ENCODE results near the gene LAMA2. TPM values are rescaled to one million over a fixed set of nuclear protein-coding genes. Genes with fewer than 3 reads are reported as not detected.

The LAMA2 gene
- total and polyA plus RNA-seq, 2 donors (not counting 1 experiment from before 2014, with no cell fraction given) = 19.5 to 67.5 TPM

DNA sequence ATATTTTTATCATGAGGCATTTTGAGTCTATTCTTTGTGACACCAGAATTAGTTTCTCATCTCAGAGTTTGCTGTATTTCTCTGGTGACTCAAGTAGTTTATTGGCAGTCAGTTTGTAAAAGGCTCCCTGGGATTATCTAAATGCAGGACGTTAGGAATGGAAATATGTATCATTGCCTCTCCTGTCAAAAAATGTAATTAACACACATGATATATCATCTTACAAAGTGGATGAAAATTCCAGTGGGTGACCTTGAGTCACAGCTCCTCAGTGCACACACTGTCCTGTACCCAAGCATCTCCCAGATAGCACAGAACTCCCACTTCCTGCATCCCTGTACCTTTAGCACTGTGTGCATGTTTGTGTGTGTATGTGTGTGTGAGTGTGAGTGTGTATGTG lies 258.6 kb downstream of the LAMA2 start:
- H4K20me1 ChIP-seq (ENCODE audit: control insufficient read depth, extremely low read depth, insufficient read depth, low read length) = no peaks in the 10 kb centered on the region
- TF ChIP-seq, protein P1, sequence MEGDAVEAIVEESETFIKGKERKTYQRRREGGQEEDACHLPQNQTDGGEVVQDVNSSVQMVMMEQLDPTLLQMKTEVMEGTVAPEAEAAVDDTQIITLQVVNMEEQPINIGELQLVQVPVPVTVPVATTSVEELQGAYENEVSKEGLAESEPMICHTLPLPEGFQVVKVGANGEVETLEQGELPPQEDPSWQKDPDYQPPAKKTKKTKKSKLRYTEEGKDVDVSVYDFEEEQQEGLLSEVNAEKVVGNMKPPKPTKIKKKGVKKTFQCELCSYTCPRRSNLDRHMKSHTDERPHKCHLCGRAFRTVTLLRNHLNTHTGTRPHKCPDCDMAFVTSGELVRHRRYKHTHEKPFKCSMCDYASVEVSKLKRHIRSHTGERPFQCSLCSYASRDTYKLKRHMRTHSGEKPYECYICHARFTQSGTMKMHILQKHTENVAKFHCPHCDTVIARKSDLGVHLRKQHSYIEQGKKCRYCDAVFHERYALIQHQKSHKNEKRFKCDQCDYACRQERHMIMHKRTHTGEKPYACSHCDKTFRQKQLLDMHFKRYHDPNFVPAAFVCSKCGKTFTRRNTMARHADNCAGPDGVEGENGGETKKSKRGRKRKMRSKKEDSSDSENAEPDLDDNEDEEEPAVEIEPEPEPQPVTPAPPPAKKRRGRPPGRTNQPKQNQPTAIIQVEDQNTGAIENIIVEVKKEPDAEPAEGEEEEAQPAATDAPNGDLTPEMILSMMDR (conservative IDR thresholded peaks at IDR 0.05 in 1 of 2, IDR thresholded peaks at IDR 0.05 in 1 of 2; ENCODE audit: low read depth in 1 of 2, low read length in 2 of 2) = no peak
- TF ChIP-seq EZH2 (IDR thresholded peaks at IDR 0.05; ENCODE audit: low read length, missing control alignments) = no peak
- no peaks in the 10 kb centered on the region for H3K4me1 ChIP-seq (ENCODE audit: control insufficient read depth, extremely low read depth, insufficient read depth, low read length)
- no peaks in the 10 kb centered on the region for H3K79me2 ChIP-seq (ENCODE audit: control insufficient read depth, insufficient read depth, low read length)
- H3K27me3 ChIP-seq (ENCODE audit: control insufficient read depth, insufficient read depth, low read length) = no peaks in the 10 kb centered on the region
- peak in 1 of 2 donors; percentile 49 for DNase-seq (ENCODE audit: low read depth in 2 of 2)
- no peak overlapping the region for H3K27ac ChIP-seq (ENCODE audit: insufficient read depth, low read length)
- no peaks in the 10 kb centered on the region for H3K9me3 ChIP-seq (ENCODE audit: control insufficient read depth, insufficient read depth, low read depth, low read length)
- no peaks in the 10 kb centered on the region for H3K36me3 ChIP-seq (ENCODE audit: control insufficient read depth, insufficient read depth, low read length)
- H2AFZ ChIP-seq (ENCODE audit: low read length) = no peak overlapping the region
- H3K9ac ChIP-seq (ENCODE audit: insufficient read depth, low read length) = no peak overlapping the region
- no peak overlapping the region for H3K4me3 ChIP-seq (replicated peaks in 1 of 4; ENCODE audit: control extremely low read depth in 1 of 4, insufficient read depth in 1 of 4, low read depth in 3 of 4, low read length in 4 of 4)
- peak overlapping the region; percentile 10 for H3K4me2 ChIP-seq (ENCODE audit: extremely low read depth, insufficient read depth, low read length)

DNA sequence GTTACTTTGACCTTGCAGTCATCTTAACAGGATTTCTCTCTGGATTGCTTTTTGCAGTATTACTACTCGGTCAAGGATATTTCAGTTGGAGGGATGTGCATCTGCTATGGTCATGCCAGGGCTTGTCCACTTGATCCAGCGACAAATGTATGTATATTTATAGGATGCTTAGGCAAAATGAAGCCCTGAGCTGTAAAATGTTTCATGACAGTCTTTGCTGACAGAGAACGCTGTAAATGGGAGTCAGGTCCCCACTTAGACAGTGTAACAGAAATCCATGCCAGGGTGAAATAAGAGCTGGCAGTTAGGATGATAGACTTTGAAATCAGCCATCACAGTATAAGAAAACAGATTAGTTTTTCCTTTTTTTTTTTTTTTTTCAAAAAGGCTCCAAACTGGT lies 264.0 kb downstream of the LAMA2 start:
- DNase-seq (ENCODE audit: low read depth in 2 of 2) = no peak
- no peaks in the 10 kb centered on the region for H4K20me1 ChIP-seq (ENCODE audit: control insufficient read depth, extremely low read depth, insufficient read depth, low read length)
- no peak overlapping the region for H3K27ac ChIP-seq (ENCODE audit: insufficient read depth, low read length)
- no peak overlapping the region for H3K4me2 ChIP-seq (ENCODE audit: extremely low read depth, insufficient read depth, low read length)
- no peaks in the 10 kb centered on the region for H3K27me3 ChIP-seq (ENCODE audit: control insufficient read depth, insufficient read depth, low read length)
- no peak overlapping the region for H3K4me3 ChIP-seq (replicated peaks in 1 of 4; ENCODE audit: control extremely low read depth in 1 of 4, insufficient read depth in 1 of 4, low read depth in 3 of 4, low read length in 4 of 4)
- H3K4me1 ChIP-seq (ENCODE audit: control insufficient read depth, extremely low read depth, insufficient read depth, low read length) = no peaks in the 10 kb centered on the region
- TF ChIP-seq, protein P1 (conservative IDR thresholded peaks at IDR 0.05 in 1 of 2, IDR thresholded peaks at IDR 0.05 in 1 of 2; ENCODE audit: low read depth in 1 of 2, low read length in 2 of 2) = no peak
- no peak for TF ChIP-seq EZH2 (IDR thresholded peaks at IDR 0.05; ENCODE audit: low read length, missing control alignments)
- H2AFZ ChIP-seq (ENCODE audit: low read length) = no peak overlapping the region
- no peaks in the 10 kb centered on the region for H3K36me3 ChIP-seq (ENCODE audit: control insufficient read depth, insufficient read depth, low read length)
- no peak overlapping the region for H3K9ac ChIP-seq (ENCODE audit: insufficient read depth, low read length)
- H3K9me3 ChIP-seq (ENCODE audit: control insufficient read depth, insufficient read depth, low read depth, low read length) = no peaks in the 10 kb centered on the region
- H3K79me2 ChIP-seq (ENCODE audit: control insufficient read depth, insufficient read depth, low read length) = no peaks in the 10 kb centered on the region

DNA sequence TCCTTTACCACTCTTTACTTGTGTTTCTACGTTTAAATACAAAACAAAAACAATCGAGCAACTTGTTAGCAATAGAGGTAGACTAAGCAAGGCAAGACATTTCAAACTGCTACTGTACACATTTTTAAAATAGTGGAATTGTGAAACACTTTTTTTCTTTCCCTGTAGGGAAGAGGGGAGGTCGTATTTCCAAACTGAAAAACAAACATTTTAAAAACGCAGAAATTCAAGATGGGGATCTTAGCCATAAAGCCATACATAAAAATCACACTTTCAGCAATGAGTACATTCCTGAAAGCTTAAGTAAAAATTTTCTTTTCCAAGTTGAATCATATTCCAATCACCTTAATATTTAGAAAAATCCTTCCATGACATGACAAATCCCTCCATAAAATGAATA lies 267.6 kb downstream of the LAMA2 start:
- no peak for TF ChIP-seq EZH2 (IDR thresholded peaks at IDR 0.05; ENCODE audit: low read length, missing control alignments)
- TF ChIP-seq, protein P1 (conservative IDR thresholded peaks at IDR 0.05 in 1 of 2, IDR thresholded peaks at IDR 0.05 in 1 of 2; ENCODE audit: low read depth in 1 of 2, low read length in 2 of 2) = no peak
- Histone ChIP-seq H3K27ac (ENCODE audit: insufficient read depth, low read length) (no peak overlapping the region), H4K20me1 (ENCODE audit: control insufficient read depth, extremely low read depth, insufficient read depth, low read length) (no peaks in the 10 kb centered on the region), H2AFZ (ENCODE audit: low read length) (no peak overlapping the region), H3K4me3 (replicated peaks in 1 of 4; ENCODE audit: control extremely low read depth in 1 of 4, insufficient read depth in 1 of 4, low read depth in 3 of 4, low read length in 4 of 4) (no peak overlapping the region), H3K36me3 (ENCODE audit: control insufficient read depth, insufficient read depth, low read length) (no peaks in the 10 kb centered on the region), H3K27me3 (ENCODE audit: control insufficient read depth, insufficient read depth, low read length) (no peaks in the 10 kb centered on the region), H3K4me1 (ENCODE audit: control insufficient read depth, extremely low read depth, insufficient read depth, low read length) (no peaks in the 10 kb centered on the region), H3K79me2 (ENCODE audit: control insufficient read depth, insufficient read depth, low read length) (no peaks in the 10 kb centered on the region), H3K9ac (ENCODE audit: insufficient read depth, low read length) (no peak overlapping the region), H3K4me2 (ENCODE audit: extremely low read depth, insufficient read depth, low read length) (no peak overlapping the region), H3K9me3 (ENCODE audit: control insufficient read depth, insufficient read depth, low read depth, low read length) (no peaks in the 10 kb centered on the region)
- no peak for DNase-seq (ENCODE audit: low read depth in 2 of 2)

All from fibroblast of lung (primary cell).